ENCODE results near the gene PICK1.

PICK1 gene

DNA sequence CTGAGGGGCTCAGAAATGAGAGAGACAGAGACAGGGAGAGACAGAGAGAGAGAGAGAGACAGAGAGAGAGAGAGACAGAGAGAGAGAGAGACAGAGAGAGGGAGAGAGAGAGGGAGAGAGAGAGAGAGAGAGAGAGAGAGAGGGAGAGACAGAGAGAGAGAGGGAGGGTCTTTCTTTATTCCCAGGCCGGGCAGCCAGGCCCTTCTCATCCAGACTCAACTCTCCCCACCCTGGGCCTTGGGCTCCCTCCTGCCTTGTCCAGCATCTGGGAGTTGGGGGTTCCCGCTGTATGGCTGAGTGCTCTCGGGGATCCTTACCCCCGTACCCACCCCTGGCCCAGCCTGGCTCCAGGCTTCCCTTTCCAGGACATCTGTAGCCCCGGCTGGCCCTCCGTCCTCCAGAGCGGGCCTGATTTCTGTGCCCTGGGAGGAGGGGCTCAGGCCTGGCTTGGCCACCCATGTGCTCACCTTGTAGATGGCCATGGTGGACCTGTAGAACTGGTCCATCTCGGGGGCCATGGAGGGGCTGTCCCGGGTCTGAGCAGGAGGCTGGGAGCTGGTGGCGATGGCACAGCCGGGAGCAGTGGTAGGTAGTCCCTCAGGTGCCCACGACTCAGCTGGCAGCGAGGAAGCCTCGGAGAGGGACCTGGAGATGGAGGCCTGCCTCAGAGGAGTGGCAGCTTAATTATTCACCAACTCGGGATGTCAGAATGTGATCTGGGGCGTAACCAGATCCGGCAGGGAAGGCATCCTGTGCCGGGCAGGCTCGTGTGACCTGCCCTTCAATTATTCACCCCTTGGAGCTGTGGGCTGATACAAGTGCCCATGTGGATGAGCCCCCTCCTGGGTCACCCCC, 53.0 kb downstream of the PICK1 start, which contains the start of gene BAIAP2L2:
Gene BAIAP2L2, minus strand, starts transcription at position 677 of the 855 bp plus-strand sequence. Its CDS starts 159 bp downstream, at position 518.
- TF ChIP-seq, protein P1, sequence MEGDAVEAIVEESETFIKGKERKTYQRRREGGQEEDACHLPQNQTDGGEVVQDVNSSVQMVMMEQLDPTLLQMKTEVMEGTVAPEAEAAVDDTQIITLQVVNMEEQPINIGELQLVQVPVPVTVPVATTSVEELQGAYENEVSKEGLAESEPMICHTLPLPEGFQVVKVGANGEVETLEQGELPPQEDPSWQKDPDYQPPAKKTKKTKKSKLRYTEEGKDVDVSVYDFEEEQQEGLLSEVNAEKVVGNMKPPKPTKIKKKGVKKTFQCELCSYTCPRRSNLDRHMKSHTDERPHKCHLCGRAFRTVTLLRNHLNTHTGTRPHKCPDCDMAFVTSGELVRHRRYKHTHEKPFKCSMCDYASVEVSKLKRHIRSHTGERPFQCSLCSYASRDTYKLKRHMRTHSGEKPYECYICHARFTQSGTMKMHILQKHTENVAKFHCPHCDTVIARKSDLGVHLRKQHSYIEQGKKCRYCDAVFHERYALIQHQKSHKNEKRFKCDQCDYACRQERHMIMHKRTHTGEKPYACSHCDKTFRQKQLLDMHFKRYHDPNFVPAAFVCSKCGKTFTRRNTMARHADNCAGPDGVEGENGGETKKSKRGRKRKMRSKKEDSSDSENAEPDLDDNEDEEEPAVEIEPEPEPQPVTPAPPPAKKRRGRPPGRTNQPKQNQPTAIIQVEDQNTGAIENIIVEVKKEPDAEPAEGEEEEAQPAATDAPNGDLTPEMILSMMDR (IDR thresholded peaks at IDR 0.05), result no peak
- no peak within 1 kb of the TSS for H3K27ac ChIP-seq
- no peak within 1 kb of the TSS for H3K4me3 ChIP-seq

DNA sequence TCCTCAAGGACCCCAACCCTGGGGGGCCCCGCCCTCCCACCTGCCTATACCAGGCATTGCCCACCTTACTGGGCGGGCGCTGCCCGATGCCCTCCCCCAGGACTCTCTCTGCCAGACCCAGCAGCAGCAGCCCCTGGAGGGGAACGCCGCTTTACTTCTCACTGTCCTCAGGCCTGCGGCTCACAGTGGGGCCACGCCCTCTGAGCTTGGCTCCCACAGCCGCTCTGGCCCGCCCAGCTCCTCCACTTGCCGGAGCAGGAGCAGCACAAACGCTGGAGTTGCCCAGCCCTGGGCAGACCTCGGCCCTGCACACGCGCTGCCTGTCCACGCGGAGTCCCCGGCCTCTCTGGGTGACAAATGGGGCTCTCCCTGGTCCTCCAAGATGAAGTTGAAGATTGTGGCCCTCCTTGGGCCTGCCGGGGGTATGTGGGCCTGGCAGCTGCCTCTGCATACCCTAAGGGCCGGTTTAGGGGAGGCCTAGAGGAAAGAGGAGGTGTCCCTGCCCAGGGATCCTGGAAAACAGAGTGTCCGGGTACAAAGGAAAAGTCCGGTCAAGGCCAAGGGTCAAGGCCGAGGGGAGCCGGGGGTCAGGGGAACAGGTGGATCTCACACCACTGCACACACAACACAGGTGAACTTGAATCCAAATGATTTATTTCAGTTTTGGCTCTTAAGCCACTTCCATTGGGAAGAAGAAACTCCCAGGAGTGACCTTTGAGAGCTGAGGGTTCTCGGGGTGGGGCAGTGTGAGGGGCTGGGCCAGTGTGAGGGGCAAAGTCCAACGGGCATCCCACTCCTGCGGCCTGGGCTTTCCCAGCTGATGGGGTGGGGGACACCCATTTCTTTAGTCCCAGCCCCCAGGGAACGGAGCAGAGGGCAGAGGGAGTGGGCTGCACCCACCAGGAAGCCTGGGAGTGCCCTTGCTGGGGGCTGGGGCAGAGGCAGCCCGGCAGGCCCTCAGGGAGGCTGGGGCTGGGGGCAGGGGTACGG, 54.0 kb downstream of the PICK1 start:
- Histone ChIP-seq H3K27ac (no peak overlapping the region), H3K4me3 (no peak overlapping the region)
- DNase-seq (ENCODE audit: low spot score), result no peak

More for the DNA sequence above, 53.0 kb downstream of the PICK1 start, which contains the start of gene BAIAP2L2:
- DNase-seq (ENCODE audit: low spot score), result no peak

DNA sequence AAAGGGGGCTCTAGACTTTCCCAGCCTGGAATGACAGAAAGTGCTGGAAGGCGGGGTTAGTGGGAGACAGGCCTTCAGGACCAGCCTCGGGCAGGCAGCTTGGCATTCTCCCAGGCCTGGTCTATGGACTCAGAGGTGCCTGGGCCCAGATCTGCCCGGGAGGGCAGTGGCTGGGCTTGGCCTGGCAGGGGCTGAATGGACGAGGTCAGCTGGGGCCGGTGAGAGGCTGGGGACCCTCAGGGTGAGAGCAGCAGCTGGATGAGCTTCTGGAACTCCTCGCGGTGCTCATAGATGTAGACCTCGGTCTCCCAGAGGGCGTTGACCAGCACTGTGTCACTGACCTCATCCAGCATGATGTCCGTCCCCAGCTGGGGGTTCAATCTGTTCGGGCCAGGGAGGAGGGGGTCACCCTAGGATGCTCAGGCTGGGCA, 54.7 kb downstream of the PICK1 start:
- TF ChIP-seq, protein P1 (IDR thresholded peaks at IDR 0.05), result no peak
- H3K27ac ChIP-seq, result no peak overlapping the region
- no peak for DNase-seq (ENCODE audit: low spot score)
- no peak overlapping the region for H3K4me3 ChIP-seq

More for the DNA sequence above, 54.0 kb downstream of the PICK1 start:
- TF ChIP-seq, protein P1 (IDR thresholded peaks at IDR 0.05), result no peak

DNA sequence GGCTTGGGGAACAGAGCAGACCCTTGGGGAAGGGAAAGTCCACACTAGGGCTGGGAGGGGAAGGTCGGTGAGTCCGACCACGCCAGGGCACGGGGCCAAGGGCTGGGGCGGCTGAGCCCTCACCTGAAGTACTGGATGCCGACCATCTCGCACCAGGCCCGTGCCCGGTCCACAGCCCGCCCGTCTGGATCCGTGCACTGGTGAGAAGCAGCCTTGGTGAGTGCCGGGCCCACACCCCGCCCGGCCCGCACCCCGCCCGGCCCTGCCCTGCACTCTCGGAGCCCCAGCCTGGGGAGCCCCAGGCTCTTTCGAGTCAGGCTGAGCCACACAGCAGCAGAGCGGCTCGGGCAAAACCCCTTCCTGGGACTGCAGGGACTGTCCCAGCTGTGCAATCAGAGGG, 55.2 kb downstream of the PICK1 start:
- TF ChIP-seq, protein P1 (IDR thresholded peaks at IDR 0.05), result no peak
- no peak overlapping the region for H3K4me3 ChIP-seq
- H3K27ac ChIP-seq, result no peak overlapping the region

DNA sequence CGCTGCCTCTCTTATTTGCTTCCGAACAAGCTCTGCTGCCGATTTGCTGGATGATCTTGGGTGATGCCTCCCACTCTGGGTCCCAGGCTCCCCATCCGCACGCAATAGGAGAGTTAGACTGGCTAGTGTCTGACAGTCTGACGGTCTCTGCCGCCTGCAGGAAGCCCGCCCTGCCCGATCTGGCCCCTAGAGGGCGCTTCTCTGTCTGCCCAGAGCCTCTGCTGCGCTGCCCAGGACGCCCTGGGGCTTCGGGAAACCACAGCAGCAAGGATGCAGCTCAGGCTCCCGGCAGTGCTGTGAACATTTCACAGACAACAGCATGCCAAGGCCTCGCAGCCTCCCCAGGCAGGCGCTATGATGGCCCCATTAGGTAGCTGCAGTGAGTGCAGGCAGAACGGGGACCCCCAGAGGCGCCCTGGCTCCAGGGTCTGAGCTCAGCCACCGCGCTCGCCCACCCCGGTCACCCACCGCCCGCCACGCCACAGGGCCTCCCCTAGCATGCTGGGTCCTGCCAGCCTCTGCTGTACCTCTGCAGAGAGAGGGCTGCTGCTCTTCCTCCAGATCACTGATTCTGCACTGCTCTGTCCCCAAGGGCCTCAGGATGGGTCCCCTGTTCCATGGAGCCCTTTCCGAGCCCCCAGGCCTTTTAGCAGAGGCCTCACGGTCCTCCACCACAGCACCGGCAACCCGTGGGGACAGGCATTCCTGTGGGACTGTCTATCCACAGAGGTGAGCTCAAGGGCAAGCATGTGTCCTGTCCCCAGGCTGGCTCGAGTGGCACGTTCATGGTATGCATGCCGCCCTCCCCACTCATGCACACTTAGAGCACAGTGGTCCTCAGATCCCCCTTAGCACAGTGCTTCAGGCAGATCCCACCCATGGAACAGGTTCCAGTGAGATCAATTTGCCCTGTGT, 57.5 kb downstream of the PICK1 start:
- TF ChIP-seq, protein P1 (IDR thresholded peaks at IDR 0.05), result peak; percentile 86
- DNase-seq (ENCODE audit: low spot score), result no peak
- Histone ChIP-seq H3K27ac (no peak overlapping the region), H3K4me3 (no peak overlapping the region)

More for the DNA sequence above, 55.2 kb downstream of the PICK1 start:
- no peak for DNase-seq (ENCODE audit: low spot score)

All from coronary artery (tissue), 2 donors.